GM12873 (cell line): ENCODE measurements around the gene MAML2.

Experiments
- TF ChIP-seq, protein P1 (sequence below): IDR thresholded peaks from 2 replicates; pipeline ENCODE4 v1.5.1; 2012; ENCODE audit warnings: low read depth, mild to moderate bottlenecking, moderate library complexity, low read length, control low read depth; ENCODE audit not compliant: insufficient read depth; ENCODE audit errors: missing control alignments

MAML2 gene

DNA sequence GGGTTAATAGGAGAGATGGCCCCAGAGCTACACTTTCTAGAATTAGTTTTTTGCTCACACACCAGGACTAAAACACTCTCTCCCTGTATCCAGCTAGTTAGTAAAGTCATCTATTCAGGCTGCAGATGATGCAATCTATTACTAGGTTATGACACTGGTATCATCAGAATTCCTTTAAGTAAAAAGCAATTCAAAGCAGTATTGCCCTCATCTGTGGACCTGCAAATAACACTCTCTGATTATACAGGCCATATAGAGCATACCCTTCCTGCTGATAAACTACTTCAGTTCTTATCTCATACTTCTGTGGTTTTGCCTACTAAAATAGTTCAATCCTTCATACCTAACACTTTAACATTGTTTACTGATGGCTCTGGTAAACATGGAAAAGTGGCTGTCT, 405.6 kb downstream of the MAML2 start:
- TF ChIP-seq, protein P1, sequence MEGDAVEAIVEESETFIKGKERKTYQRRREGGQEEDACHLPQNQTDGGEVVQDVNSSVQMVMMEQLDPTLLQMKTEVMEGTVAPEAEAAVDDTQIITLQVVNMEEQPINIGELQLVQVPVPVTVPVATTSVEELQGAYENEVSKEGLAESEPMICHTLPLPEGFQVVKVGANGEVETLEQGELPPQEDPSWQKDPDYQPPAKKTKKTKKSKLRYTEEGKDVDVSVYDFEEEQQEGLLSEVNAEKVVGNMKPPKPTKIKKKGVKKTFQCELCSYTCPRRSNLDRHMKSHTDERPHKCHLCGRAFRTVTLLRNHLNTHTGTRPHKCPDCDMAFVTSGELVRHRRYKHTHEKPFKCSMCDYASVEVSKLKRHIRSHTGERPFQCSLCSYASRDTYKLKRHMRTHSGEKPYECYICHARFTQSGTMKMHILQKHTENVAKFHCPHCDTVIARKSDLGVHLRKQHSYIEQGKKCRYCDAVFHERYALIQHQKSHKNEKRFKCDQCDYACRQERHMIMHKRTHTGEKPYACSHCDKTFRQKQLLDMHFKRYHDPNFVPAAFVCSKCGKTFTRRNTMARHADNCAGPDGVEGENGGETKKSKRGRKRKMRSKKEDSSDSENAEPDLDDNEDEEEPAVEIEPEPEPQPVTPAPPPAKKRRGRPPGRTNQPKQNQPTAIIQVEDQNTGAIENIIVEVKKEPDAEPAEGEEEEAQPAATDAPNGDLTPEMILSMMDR: no peak

DNA sequence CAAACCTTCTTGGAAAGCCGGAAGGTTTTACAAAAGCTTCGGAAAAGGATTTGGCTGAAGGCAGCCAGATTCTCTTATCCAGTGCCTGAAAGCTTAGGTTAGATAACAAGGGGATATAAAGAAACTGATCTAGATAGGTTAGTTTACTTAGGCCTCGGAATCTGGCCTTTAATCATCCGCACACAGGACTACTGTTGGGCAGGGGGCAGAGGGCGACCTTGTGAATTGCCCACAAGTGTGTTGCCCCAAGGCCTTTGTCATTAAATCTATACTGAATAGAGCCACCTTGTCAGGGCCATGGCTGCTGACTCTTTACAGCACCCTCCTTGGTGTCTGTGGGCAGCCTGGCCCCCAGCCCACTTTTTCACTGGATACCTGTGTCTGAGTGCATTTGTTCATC, 409.4 kb downstream of the MAML2 start:
- TF ChIP-seq, protein P1: no peak

DNA sequence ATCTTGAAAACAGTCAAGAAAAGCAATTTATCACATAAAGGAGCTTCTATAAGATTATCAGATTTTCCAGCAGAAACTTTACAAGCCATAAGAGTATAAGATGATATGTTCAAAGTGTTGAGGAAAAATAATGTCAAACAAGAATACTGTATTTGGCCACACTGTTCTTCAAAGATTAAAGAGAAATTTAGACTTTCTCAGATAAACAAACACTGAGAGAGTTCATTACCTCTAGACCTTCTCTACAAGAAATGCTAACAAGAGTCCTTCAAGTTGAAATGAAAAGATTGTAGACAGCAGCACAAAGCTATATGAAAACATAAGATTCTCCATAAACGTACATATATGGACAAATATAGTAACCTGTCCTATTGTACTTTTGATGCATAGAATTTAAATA, 411.1 kb downstream of the MAML2 start:
- TF ChIP-seq, protein P1: no peak

DNA sequence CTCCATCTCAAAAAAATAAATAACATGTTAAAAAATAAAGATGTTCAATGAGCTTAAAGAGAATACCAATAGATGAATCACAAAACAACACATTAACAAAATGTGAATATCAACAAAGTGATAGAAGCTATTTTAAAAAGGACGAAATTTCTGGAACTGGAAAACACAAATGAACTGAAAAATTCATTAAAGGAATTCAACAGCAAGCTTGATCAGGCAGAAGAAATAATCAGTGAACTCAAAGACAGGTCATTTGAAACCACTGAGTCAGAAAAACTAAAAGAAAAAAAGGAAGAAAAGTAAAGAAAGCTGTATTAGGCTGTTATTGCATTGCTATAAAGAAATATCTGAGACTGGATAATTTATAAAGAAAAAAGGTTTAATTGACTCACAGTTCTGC, 412.0 kb downstream of the MAML2 start:
- TF ChIP-seq, protein P1: no peak

DNA sequence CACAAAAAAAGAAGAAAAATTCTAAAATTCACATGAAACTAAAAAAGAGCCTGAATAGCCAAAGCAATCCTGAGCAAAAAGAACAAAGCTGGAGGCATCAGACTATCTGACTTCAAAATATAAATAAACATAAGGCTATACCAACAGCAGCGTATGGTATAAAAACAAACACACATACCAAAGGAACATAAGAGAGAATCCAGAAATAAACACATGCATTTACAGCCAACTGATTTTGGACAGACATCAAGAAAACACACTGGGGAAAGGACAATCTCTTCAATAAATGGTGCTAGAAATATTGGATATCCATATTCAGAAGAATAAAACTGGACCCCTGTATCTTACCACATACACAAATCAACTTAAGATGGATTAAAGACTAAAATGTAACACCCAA, 416.3 kb downstream of the MAML2 start:
- TF ChIP-seq, protein P1: no peak
